Measurements from ENCODE around the gene PPP1R15B. TPM values are rescaled to one million over a fixed set of nuclear protein-coding genes. Genes with fewer than 3 reads are reported as not detected.
A peak's percentile ranks its signal among the peaks of the same experiment; 100 is the strongest.

PPP1R15B gene
- polyA plus RNA-seq, 1 donor (not counting 4 experiments of a cell fraction or from before 2014, with no cell fraction given) = 19.1 TPM

DNA sequence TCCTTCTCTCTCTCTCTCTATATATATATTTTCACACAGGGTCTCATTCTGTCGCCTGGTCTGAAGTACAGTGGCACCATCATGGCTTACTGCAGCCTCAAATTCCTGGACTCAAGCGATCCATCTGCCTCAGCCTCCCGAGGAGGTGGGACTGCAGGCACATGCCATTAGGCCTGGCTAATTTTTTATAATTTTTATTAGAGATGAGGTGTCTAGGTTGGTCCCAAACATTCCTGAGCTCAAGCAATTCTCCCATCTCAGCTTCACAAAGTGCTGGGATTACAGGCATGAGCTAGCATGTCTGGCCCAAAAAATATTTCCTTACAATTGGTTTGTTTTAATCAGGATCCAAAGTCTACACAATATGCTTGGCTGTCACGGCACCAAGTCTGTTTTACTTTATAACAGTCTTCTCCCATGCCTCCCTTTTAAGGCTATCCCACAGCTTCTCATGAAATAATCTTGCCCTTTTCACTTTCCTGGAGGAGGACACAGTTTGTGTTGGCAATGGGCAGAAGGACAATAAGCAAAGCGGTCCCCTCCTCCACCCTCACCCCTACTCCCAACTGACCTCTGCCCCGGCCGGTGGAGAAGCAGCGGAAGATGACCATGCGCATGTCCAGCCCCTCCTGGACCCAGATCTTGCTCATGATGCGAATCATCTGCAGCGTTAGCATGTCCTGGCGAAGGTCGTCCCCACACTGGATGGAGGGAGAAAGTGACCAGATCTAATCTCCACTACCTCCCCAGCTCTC, 28.2 kb upstream of the PPP1R15B start:
- dilution Hi-C loops (cut with MboI; ENCODE audit: extremely low pct_ligation_motif_present, low sequenced_read_pairs) = no loop called here
- H3K9ac ChIP-seq (ENCODE audit: control insufficient read depth, extremely low read depth, insufficient read depth, low read length) = no peak overlapping the region
- no peaks in the 10 kb centered on the region for H4K20me1 ChIP-seq (ENCODE audit: control insufficient read depth, extremely low read depth, insufficient read depth, low read length)
- peaks cover 63% of the 10 kb centered on the region for H3K4me1 ChIP-seq (ENCODE audit: control insufficient read depth, extremely low read depth, insufficient read depth, low read length)
- no peak overlapping the region for H3K4me2 ChIP-seq (ENCODE audit: control insufficient read depth, extremely low read depth, insufficient read depth, low read depth, low read length)
- H3K9me3 ChIP-seq (ENCODE audit: control insufficient read depth, low read depth, low read length) = no peaks in the 10 kb centered on the region
- TF ChIP-seq EZH2 (IDR thresholded peaks at IDR 0.05; ENCODE audit: low read length) = no peak
- TF ChIP-seq, protein P1, sequence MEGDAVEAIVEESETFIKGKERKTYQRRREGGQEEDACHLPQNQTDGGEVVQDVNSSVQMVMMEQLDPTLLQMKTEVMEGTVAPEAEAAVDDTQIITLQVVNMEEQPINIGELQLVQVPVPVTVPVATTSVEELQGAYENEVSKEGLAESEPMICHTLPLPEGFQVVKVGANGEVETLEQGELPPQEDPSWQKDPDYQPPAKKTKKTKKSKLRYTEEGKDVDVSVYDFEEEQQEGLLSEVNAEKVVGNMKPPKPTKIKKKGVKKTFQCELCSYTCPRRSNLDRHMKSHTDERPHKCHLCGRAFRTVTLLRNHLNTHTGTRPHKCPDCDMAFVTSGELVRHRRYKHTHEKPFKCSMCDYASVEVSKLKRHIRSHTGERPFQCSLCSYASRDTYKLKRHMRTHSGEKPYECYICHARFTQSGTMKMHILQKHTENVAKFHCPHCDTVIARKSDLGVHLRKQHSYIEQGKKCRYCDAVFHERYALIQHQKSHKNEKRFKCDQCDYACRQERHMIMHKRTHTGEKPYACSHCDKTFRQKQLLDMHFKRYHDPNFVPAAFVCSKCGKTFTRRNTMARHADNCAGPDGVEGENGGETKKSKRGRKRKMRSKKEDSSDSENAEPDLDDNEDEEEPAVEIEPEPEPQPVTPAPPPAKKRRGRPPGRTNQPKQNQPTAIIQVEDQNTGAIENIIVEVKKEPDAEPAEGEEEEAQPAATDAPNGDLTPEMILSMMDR (optimal IDR thresholded peaks at IDR 0.05 in 1 of 3, IDR thresholded peaks at IDR 0.05 in 1 of 3, conservative IDR thresholded peaks at IDR 0.05 in 1 of 3; ENCODE audit: extremely low read depth in 1 of 3, insufficient read depth in 2 of 3, low read length in 3 of 3) = no peak
- DNase-seq (ENCODE audit: low read depth, low spot score) (no peak), FAIRE-seq (no peak)
- H3K79me2 ChIP-seq (ENCODE audit: control insufficient read depth, insufficient read depth, low read length) = no peaks in the 10 kb centered on the region
- H2AFZ ChIP-seq (ENCODE audit: control insufficient read depth, low read length) = no peak overlapping the region
- H3K9me1 ChIP-seq (ENCODE audit: control insufficient read depth, extremely low read depth, insufficient read depth, low read length) = no peaks in the 10 kb centered on the region
- no peak overlapping the region for H3K27ac ChIP-seq (ENCODE audit: control insufficient read depth, insufficient read depth, low read length)
- no peaks in the 10 kb centered on the region for H3K36me3 ChIP-seq (ENCODE audit: control insufficient read depth in 2 of 2, extremely low read depth in 1 of 2, insufficient read depth in 2 of 2, low read length in 2 of 2)
- H3K27me3 ChIP-seq (ENCODE audit: control insufficient read depth, extremely low read depth, insufficient read depth, low read length) = no peaks in the 10 kb centered on the region
- no peak overlapping the region for H3K4me3 ChIP-seq (ENCODE audit: control insufficient read depth in 2 of 3, extremely low read depth in 1 of 3, insufficient read depth in 2 of 3, low read depth in 1 of 3, low read length in 3 of 3)

DNA sequence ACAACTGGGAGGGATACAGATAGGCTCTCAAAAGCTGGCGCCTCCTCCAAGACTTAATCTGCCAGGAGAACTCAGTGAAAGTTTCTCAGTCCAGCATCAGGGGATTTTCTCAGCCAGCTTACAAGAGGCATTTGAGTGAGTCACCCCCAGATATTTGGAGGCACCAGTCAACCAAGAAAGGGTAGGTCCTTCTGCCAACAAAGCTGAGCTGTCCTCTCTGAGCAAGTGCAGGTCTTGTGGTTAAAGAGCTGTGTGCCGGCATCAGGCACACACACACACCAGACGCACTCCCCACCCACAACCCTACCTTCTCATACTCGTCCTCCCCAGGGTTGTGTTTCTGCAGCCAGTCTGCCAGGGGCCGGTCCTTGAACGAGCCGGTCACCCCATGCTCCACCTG, 27.0 kb upstream of the PPP1R15B start:
- Histone ChIP-seq H3K79me2 (ENCODE audit: control insufficient read depth, insufficient read depth, low read length) (no peaks in the 10 kb centered on the region), H4K20me1 (ENCODE audit: control insufficient read depth, extremely low read depth, insufficient read depth, low read length) (no peaks in the 10 kb centered on the region), H3K27me3 (ENCODE audit: control insufficient read depth, extremely low read depth, insufficient read depth, low read length) (no peaks in the 10 kb centered on the region), H3K9me3 (ENCODE audit: control insufficient read depth, low read depth, low read length) (no peaks in the 10 kb centered on the region), H3K4me3 (ENCODE audit: control insufficient read depth in 2 of 3, extremely low read depth in 1 of 3, insufficient read depth in 2 of 3, low read depth in 1 of 3, low read length in 3 of 3) (no peak overlapping the region), H2AFZ (ENCODE audit: control insufficient read depth, low read length) (peak overlapping the region; percentile 7), H3K36me3 (ENCODE audit: control insufficient read depth in 2 of 2, extremely low read depth in 1 of 2, insufficient read depth in 2 of 2, low read length in 2 of 2) (peaks cover 0 to 5% of the 10 kb centered on the region in 2 experiments), H3K4me1 (ENCODE audit: control insufficient read depth, extremely low read depth, insufficient read depth, low read length) (peaks cover 52% of the 10 kb centered on the region), H3K27ac (ENCODE audit: control insufficient read depth, insufficient read depth, low read length) (peak overlapping the region; percentile 83), H3K4me2 (ENCODE audit: control insufficient read depth, extremely low read depth, insufficient read depth, low read depth, low read length) (peak overlapping the region; percentile 62), H3K9me1 (ENCODE audit: control insufficient read depth, extremely low read depth, insufficient read depth, low read length) (no peaks in the 10 kb centered on the region), H3K9ac (ENCODE audit: control insufficient read depth, extremely low read depth, insufficient read depth, low read length) (peak overlapping the region; percentile 59)
- FAIRE-seq (peak; percentile 98), DNase-seq (ENCODE audit: low read depth, low spot score) (peak; percentile 92)
- dilution Hi-C loops (cut with MboI; ENCODE audit: extremely low pct_ligation_motif_present, low sequenced_read_pairs) = no loop called here
- TF ChIP-seq, protein P1 (optimal IDR thresholded peaks at IDR 0.05 in 1 of 3, IDR thresholded peaks at IDR 0.05 in 1 of 3, conservative IDR thresholded peaks at IDR 0.05 in 1 of 3; ENCODE audit: extremely low read depth in 1 of 3, insufficient read depth in 2 of 3, low read length in 3 of 3) = no peak
- TF ChIP-seq EZH2 (IDR thresholded peaks at IDR 0.05; ENCODE audit: low read length) = no peak
